ENCODE measurements around the gene CYP1B1. TPM values are rescaled to one million over a fixed set of nuclear protein-coding genes. Genes with fewer than 3 reads are reported as not detected.
A peak's percentile ranks its signal among the peaks of the same experiment; 100 is the strongest.
"Not testable (repeated sequence)": the region's sequence is repeated elsewhere in the genome, so short reads cannot be mapped to it uniquely, and the experiment has no call there.

Gene CYP1B1
- total RNA-seq, 6 donors from 2014 or later: 12.2 to 86.9 (median 26.1) TPM

- 32 to 49% methylated on average over 9 of the region's 9 CpGs for WGBS, 2 donors
- TF ChIP-seq POLR2A (IDR thresholded peaks at IDR 0.05): peak in 1 of 4 donors; percentile 41
- not testable (repeated sequence) for ATAC-seq (ENCODE audit: low FRiP score in 2 of 2); H3K36me3 ChIP-seq; H3K27me3 ChIP-seq; H3K9me3 ChIP-seq; H3K4me3 ChIP-seq
- peak in 1 of 2 donors; percentile 70 for DNase-seq
- Histone ChIP-seq H3K27ac (peak overlapping the region in 2 of 4 donors; percentile 59 to 69), H3K4me1 (peaks cover 0 to 10% (median 2%) of the 10 kb centered on the region in 4 donors)
Observed at GRCh38 chr2:38082727-38083126, 6.8 kb upstream of the CYP1B1 start.

DNA sequence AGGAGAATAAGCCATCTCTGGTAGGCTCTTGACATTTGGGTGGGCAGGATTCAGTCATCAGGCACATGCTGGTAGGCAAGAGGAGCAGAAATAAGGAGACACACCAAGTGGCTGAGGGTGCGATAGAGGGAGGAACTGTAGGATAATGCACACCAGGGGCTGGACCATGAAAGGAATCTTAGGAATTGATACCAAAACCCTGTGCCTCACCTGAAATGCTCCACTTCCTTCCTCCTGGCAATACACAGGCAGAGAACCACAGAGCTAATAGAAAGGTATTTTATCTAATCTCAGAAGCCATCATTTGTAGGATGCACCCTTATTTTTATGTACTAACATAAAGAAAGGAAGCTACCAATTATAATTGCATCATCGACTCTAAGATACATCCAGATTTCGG is 4.4 kb upstream of the CYP1B1 start:
- H3K27ac ChIP-seq: no peak overlapping the region
- peaks cover 14 to 27% (median 21%) of the 10 kb centered on the region in 4 donors for H3K4me1 ChIP-seq
- no peaks in the 10 kb centered on the region for H3K27me3 ChIP-seq
- H3K9me3 ChIP-seq: no peaks in the 10 kb centered on the region
- DNase-seq: no peak
- 91 to 94% methylated on average over 3 of the region's 3 CpGs for WGBS, 2 donors
- no peak overlapping the region for H3K4me3 ChIP-seq
- no peak for TF ChIP-seq POLR2AphosphoS5 (IDR thresholded peaks at IDR 0.05)
- no peak for ATAC-seq (ENCODE audit: low FRiP score in 2 of 2)
- no peaks in the 10 kb centered on the region for H3K36me3 ChIP-seq

DNA sequence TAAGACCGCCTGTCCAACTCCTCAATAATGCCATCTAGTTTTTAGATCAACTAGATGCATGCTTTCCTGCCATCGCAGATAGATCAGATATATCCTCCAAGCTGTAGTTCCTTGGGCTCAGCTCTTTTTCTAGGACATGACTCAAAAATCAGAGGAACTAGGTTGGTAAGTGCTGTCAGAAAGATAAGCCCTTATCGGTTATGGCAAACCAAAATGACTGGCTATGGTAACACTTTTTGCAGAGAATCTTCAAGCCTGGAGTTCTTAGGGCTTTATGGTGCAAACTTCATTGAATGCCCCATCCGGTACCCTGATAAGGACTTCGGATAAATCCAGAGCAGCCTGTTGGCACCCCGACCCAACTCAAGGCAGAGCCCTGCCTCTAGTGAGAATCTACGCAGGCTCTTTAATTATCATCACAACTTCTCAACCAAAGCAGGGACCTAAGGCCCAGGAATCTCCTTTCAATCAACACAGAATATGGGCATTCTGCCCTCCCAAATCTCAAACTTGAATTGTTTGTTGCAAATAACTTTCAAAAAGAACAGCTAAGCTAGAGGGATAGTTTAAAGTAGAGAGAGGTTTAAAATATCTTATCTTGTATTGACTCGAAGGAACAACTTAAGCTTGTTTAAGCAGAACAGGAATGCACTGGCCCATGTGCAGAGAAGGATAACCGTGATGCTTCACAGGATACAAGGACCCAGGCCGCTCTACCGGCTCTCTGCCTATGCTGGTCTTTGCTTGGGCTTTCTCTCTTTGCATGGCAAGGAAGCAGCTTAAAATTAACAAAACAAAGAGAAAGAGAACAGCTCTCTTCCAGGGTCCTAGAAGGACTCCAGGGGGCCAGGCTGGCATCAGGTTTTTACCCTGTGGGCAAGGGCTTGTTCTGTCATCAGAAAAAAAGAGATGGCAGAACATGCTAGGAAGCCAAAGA is 3.4 kb upstream of the CYP1B1 start:
- ATAC-seq (ENCODE audit: low FRiP score in 2 of 2): no peak
- Histone ChIP-seq H3K36me3 (no peaks in the 10 kb centered on the region), H3K27ac (no peak overlapping the region), H3K4me3 (no peak overlapping the region), H3K9me3 (no peaks in the 10 kb centered on the region), H3K27me3 (peaks cover 0 to 2% (median 0%) of the 10 kb centered on the region in 4 donors), H3K4me1 (peaks cover 21 to 36% (median 26%) of the 10 kb centered on the region in 4 donors)
- no peak for DNase-seq
- TF ChIP-seq, protein P1, sequence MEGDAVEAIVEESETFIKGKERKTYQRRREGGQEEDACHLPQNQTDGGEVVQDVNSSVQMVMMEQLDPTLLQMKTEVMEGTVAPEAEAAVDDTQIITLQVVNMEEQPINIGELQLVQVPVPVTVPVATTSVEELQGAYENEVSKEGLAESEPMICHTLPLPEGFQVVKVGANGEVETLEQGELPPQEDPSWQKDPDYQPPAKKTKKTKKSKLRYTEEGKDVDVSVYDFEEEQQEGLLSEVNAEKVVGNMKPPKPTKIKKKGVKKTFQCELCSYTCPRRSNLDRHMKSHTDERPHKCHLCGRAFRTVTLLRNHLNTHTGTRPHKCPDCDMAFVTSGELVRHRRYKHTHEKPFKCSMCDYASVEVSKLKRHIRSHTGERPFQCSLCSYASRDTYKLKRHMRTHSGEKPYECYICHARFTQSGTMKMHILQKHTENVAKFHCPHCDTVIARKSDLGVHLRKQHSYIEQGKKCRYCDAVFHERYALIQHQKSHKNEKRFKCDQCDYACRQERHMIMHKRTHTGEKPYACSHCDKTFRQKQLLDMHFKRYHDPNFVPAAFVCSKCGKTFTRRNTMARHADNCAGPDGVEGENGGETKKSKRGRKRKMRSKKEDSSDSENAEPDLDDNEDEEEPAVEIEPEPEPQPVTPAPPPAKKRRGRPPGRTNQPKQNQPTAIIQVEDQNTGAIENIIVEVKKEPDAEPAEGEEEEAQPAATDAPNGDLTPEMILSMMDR (IDR thresholded peaks at IDR 0.05): no peak
- TF ChIP-seq EP300 (IDR thresholded peaks at IDR 0.05) (no peak), POLR2A (IDR thresholded peaks at IDR 0.05) (no peak), POLR2AphosphoS5 (IDR thresholded peaks at IDR 0.05) (no peak)
- WGBS, 2 donors: 79 to 86% methylated on average over 11 of the region's 11 CpGs

DNA sequence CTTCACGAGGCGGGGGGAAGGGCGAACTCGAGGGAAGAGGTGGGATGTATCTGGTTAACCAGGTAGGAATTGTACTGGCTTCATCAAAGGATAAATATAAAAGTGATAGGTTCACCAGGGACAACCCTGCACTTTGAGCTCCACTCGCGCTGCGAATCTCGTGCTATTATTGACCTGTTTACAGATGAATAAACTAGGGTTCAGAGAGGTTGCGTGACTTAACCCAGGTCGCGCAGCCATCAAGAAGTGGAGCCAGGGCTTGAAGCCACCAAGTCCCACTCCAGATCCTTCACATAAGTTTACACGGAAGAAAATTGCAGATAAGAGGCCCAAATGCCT is 1.4 kb upstream of the CYP1B1 start:
- no peak for DNase-seq
- peak overlapping the region; percentile 83 to 96 (median 90) for H3K27ac ChIP-seq
- no peaks in the 10 kb centered on the region for H3K9me3 ChIP-seq
- TF ChIP-seq POLR2A (IDR thresholded peaks at IDR 0.05) (no peak), EP300 (IDR thresholded peaks at IDR 0.05) (no peak), POLR2AphosphoS5 (IDR thresholded peaks at IDR 0.05) (no peak)
- TF ChIP-seq, protein P1 (IDR thresholded peaks at IDR 0.05): no peak
- H3K4me1 ChIP-seq: peaks cover 27 to 48% (median 30%) of the 10 kb centered on the region in 4 donors
- H3K36me3 ChIP-seq: no peaks in the 10 kb centered on the region
- no peak for ATAC-seq (ENCODE audit: low FRiP score in 2 of 2)
- H3K27me3 ChIP-seq: peaks cover 0 to 2% (median 0%) of the 10 kb centered on the region in 4 donors
- whole genome bisulfite sequencing, 2 donors: 0 to 15% methylated on average over 5 to 12 of the region's 12 CpGs
- peak overlapping the region; percentile 19 to 65 (median 58) for H3K4me3 ChIP-seq

GRCh38 chr2:38076710-38077430 is 919 bp upstream of the CYP1B1 start:
- peaks cover 27 to 48% (median 30%) of the 10 kb centered on the region in 4 donors for H3K4me1 ChIP-seq
- no peaks in the 10 kb centered on the region for H3K9me3 ChIP-seq
- H3K27ac ChIP-seq: peak overlapping the region; percentile 83 to 96 (median 90)
- 0 to 1% methylated on average over 6 to 46 of the region's 76 CpGs for WGBS, 2 donors
- peaks cover 0 to 2% (median 0%) of the 10 kb centered on the region in 4 donors for H3K27me3 ChIP-seq
- ATAC-seq (ENCODE audit: low FRiP score in 2 of 2) (peak; percentile 72 to 90), DNase-seq (peak; percentile 83 to 96)
- H3K36me3 ChIP-seq: no peaks in the 10 kb centered on the region
- TF ChIP-seq, protein P1 (IDR thresholded peaks at IDR 0.05): peak in 2 of 6 experiments; percentile 46
- peak in 3 of 4 donors; percentile 53 to 87 (median 74) for TF ChIP-seq POLR2A (IDR thresholded peaks at IDR 0.05)
- TF ChIP-seq EP300 (IDR thresholded peaks at IDR 0.05): peak in 1 of 4 donors; percentile 95
- peak; percentile 27 to 30 for TF ChIP-seq POLR2AphosphoS5 (IDR thresholded peaks at IDR 0.05)
- peak overlapping the region; percentile 19 to 65 (median 58) for H3K4me3 ChIP-seq

Measured in upper lobe of left lung (tissue), 6 donors.